Measurements from ENCODE around the gene LAMA3.

LAMA3 gene

GRCh38 chr18:23875966-23876895, 187.0 kb downstream of the LAMA3 start:
- no peak for DNase-seq (ENCODE audit: low spot score)

GRCh38 chr18:23876921-23877320, 187.7 kb downstream of the LAMA3 start:
- DNase-seq (ENCODE audit: low spot score), result no peak

GRCh38 chr18:23877371-23877770, 188.1 kb downstream of the LAMA3 start:
- DNase-seq (ENCODE audit: low spot score), result no peak

GRCh38 chr18:23878336-23878900, 189.2 kb downstream of the LAMA3 start:
- no peak for DNase-seq (ENCODE audit: low spot score)

- no peak for DNase-seq (ENCODE audit: low spot score)
Observed at GRCh38 chr18:23879126-23879525, 189.9 kb downstream of the LAMA3 start.

GRCh38 chr18:23879544-23879943, 190.3 kb downstream of the LAMA3 start:
- no peak for DNase-seq (ENCODE audit: low spot score)

- no peak for DNase-seq (ENCODE audit: low spot score)
Observed at GRCh38 chr18:23879966-23880565, 190.8 kb downstream of the LAMA3 start.

GRCh38 chr18:23880931-23881617, 191.8 kb downstream of the LAMA3 start:
- no peak for DNase-seq (ENCODE audit: low spot score)

GRCh38 chr18:23881778-23882177, 192.5 kb downstream of the LAMA3 start:
- no peak for DNase-seq (ENCODE audit: low spot score)

GRCh38 chr18:23882616-23883276, 193.5 kb downstream of the LAMA3 start:
- no peak for DNase-seq (ENCODE audit: low spot score)

- no peak for DNase-seq (ENCODE audit: low spot score)
Observed at GRCh38 chr18:23883277-23883790, 194.1 kb downstream of the LAMA3 start.

- no peak for DNase-seq (ENCODE audit: low spot score)
Observed at GRCh38 chr18:23884681-23885375, 195.6 kb downstream of the LAMA3 start.

GRCh38 chr18:23885750-23886149, 196.5 kb downstream of the LAMA3 start:
- DNase-seq (ENCODE audit: low spot score), result no peak

- DNase-seq (ENCODE audit: low spot score), result no peak
Observed at GRCh38 chr18:23887035-23887434, 197.8 kb downstream of the LAMA3 start.

- DNase-seq (ENCODE audit: low spot score), result peak; percentile 28
Observed at GRCh38 chr18:23887493-23887892, 198.2 kb downstream of the LAMA3 start.

- DNase-seq (ENCODE audit: low spot score), result no peak
Observed at GRCh38 chr18:23888881-23889280, 199.6 kb downstream of the LAMA3 start.

GRCh38 chr18:23889907-23890306, 200.7 kb downstream of the LAMA3 start:
- no peak for DNase-seq (ENCODE audit: low spot score)

- DNase-seq (ENCODE audit: low spot score), result peak; percentile 68
Observed at GRCh38 chr18:23890589-23890988, 201.3 kb downstream of the LAMA3 start.

GRCh38 chr18:23893653-23894052, 204.4 kb downstream of the LAMA3 start:
- DNase-seq (ENCODE audit: low spot score), result no peak

GRCh38 chr18:23894661-23895175, 205.5 kb downstream of the LAMA3 start:
- DNase-seq (ENCODE audit: low spot score), result no peak

- DNase-seq (ENCODE audit: low spot score), result no peak
Observed at GRCh38 chr18:23897291-23897690, 208.0 kb downstream of the LAMA3 start.
